Measurements from ENCODE around the gene RAC2. TPM values are rescaled to one million over a fixed set of nuclear protein-coding genes. Genes with fewer than 3 reads are reported as not detected.
"Not testable (repeated sequence)": the region's sequence is repeated elsewhere in the genome, so short reads cannot be mapped to it uniquely, and the experiment has no call there.

Gene RAC2
- total RNA-seq, 4 donors from 2014 or later, result 2.6 to 8.6 (median 6.7) TPM

- DNase-seq (ENCODE audit: low spot score in 2 of 2), result no peak
These were observed 12.1 kb upstream of the RAC2 start for GRCh38 chr22:37256075-37256726.

GRCh38 chr22:37255558-37256006 is 11.5 kb upstream of the RAC2 start:
- TF ChIP-seq POLR2A (IDR thresholded peaks at IDR 0.05), result no peak
- no peak for TF ChIP-seq CTCF (IDR thresholded peaks at IDR 0.05)
- no peak overlapping the region for H3K4me3 ChIP-seq (ENCODE audit: low read depth, poor library complexity, severe bottlenecking)
- no peak for DNase-seq (ENCODE audit: low spot score in 2 of 2)
- intact Hi-C loops (cut with DNase I; ENCODE audit: low total_unique reads), result no loop called here

More at GRCh38 chr22:37256075-37256726, 12.1 kb upstream of the RAC2 start:
- WGBS, 2 donors, result 51 to 57% methylated on average over 10 of the region's 10 CpGs
- TF ChIP-seq CTCF (IDR thresholded peaks at IDR 0.05) (no peak), POLR2A (IDR thresholded peaks at IDR 0.05) (no peak)
- no peak overlapping the region for H3K4me3 ChIP-seq (ENCODE audit: low read depth, poor library complexity, severe bottlenecking)
- intact Hi-C loops (cut with DNase I; ENCODE audit: low total_unique reads), result no loop called here

- no peak for DNase-seq (ENCODE audit: low spot score in 2 of 2)
- no peak overlapping the region for H3K4me3 ChIP-seq (ENCODE audit: low read depth, poor library complexity, severe bottlenecking)
- TF ChIP-seq POLR2A (IDR thresholded peaks at IDR 0.05) (no peak), CTCF (IDR thresholded peaks at IDR 0.05) (no peak)
- intact Hi-C loops (cut with DNase I; ENCODE audit: low total_unique reads), result no loop called here
- 42 to 56% methylated on average over 5 of the region's 5 CpGs for WGBS, 2 donors
These were observed 10.8 kb upstream of the RAC2 start for GRCh38 chr22:37254867-37255233.

- no peak for TF ChIP-seq POLR2A (IDR thresholded peaks at IDR 0.05)
- no peak for TF ChIP-seq CTCF (IDR thresholded peaks at IDR 0.05)
- no peak for DNase-seq (ENCODE audit: low spot score in 2 of 2)
- H3K4me3 ChIP-seq (ENCODE audit: low read depth, poor library complexity, severe bottlenecking), result no peak overlapping the region
- intact Hi-C loops (cut with DNase I; ENCODE audit: low total_unique reads), result no loop called here
- 58% methylated on average over 5 of the region's 5 CpGs for WGBS, 2 donors
These were observed 10.3 kb upstream of the RAC2 start for GRCh38 chr22:37254209-37254866.

GRCh38 chr22:37253126-37253660 is 9.1 kb upstream of the RAC2 start:
- WGBS, 2 donors, result 52 to 58% methylated on average over 7 of the region's 7 CpGs
- H3K4me3 ChIP-seq (ENCODE audit: low read depth, poor library complexity, severe bottlenecking), result no peak overlapping the region
- TF ChIP-seq POLR2A (IDR thresholded peaks at IDR 0.05), result no peak
- no peak for TF ChIP-seq CTCF (IDR thresholded peaks at IDR 0.05)
- no peak for DNase-seq (ENCODE audit: low spot score in 2 of 2)
- intact Hi-C loops (cut with DNase I; ENCODE audit: low total_unique reads), result no loop called here

- WGBS, 2 donors, result 76 to 78% methylated on average over 8 of the region's 8 CpGs
- H3K4me3 ChIP-seq (ENCODE audit: low read depth, poor library complexity, severe bottlenecking); intact Hi-C loops (cut with DNase I; ENCODE audit: low total_unique reads); DNase-seq (ENCODE audit: low spot score in 2 of 2): not testable (repeated sequence)
These were observed 7.8 kb upstream of the RAC2 start for GRCh38 chr22:37251836-37252235.
